HG02610 (cell line): ENCODE measurements around the gene KDM2A.
A peak's percentile ranks its signal among the peaks of the same experiment; 100 is the strongest.
"Not testable (repeated sequence)": the region's sequence is repeated elsewhere in the genome, so short reads cannot be mapped to it uniquely, and the experiment has no call there.

Source experiments
- ATAC-seq: cut with Tn5 transposase; IDR thresholded peaks from one replicate; pipeline ENCODE4 v1.9.1; 2021; ENCODE audit warnings: mild to moderate bottlenecking, moderate library complexity; ENCODE audit not compliant: unreplicated experiment

The KDM2A gene

GRCh38 chr11:67233584-67234190 lies 114.6 kb downstream of the KDM2A start:
- ATAC-seq, result no peak

GRCh38 chr11:67234571-67234970 lies 115.5 kb downstream of the KDM2A start:
- ATAC-seq, result not testable (repeated sequence)

- no peak for ATAC-seq
Observed at GRCh38 chr11:67237574-67237973, 118.5 kb downstream of the KDM2A start.

GRCh38 chr11:67238894-67239782 lies 120.1 kb downstream of the KDM2A start:
- ATAC-seq, result no peak

GRCh38 chr11:67239783-67240575 lies 120.9 kb downstream of the KDM2A start:
- peak; percentile 91 for ATAC-seq

- ATAC-seq, result peak; percentile 40
Observed at GRCh38 chr11:67240576-67241389, 121.7 kb downstream of the KDM2A start.

- ATAC-seq, result no peak
Observed at GRCh38 chr11:67242548-67242947, 123.5 kb downstream of the KDM2A start.

GRCh38 chr11:67243051-67243450 lies 124.0 kb downstream of the KDM2A start:
- no peak for ATAC-seq

GRCh38 chr11:67245046-67245445 lies 126.0 kb downstream of the KDM2A start:
- no peak for ATAC-seq

GRCh38 chr11:67247946-67248550 lies 129.0 kb downstream of the KDM2A start:
- ATAC-seq, result no peak

- no peak for ATAC-seq
Observed at GRCh38 chr11:67248653-67249052, 129.6 kb downstream of the KDM2A start.

GRCh38 chr11:67250059-67251043 lies 131.3 kb downstream of the KDM2A start:
- ATAC-seq, result no peak

GRCh38 chr11:67251841-67252240 lies 132.8 kb downstream of the KDM2A start:
- no peak for ATAC-seq

- no peak for ATAC-seq
Observed at GRCh38 chr11:67252831-67253239, 133.8 kb downstream of the KDM2A start.

- ATAC-seq, result no peak
Observed at GRCh38 chr11:67253872-67254624, 135.0 kb downstream of the KDM2A start.

GRCh38 chr11:67254798-67255197 lies 135.7 kb downstream of the KDM2A start:
- ATAC-seq, result no peak

GRCh38 chr11:67255353-67255752 lies 136.3 kb downstream of the KDM2A start:
- no peak for ATAC-seq

GRCh38 chr11:67255864-67256263 lies 136.8 kb downstream of the KDM2A start:
- ATAC-seq, result no peak
